Mammary epithelial cell (primary cell): Measurements from ENCODE around the gene CFAP20DC.

Experiments
- EZH2 ChIP-seq: IDR thresholded peaks from 2 replicates; pipeline ENCODE4 v1.6.1; 2012; ENCODE audit warnings: low read length, inconsistent platforms, borderline replicate concordance
- TF ChIP-seq, protein P1 (sequence below), 2 donors: IDR thresholded peaks in 1 of 2; conservative IDR thresholded peaks in 1 of 2; 2 replicates each; pipeline ENCODE4 v1.5.1; 2011 to 2012; ENCODE audit warnings: inconsistent platforms in 2 of 2, low read length in 2 of 2, mild to moderate bottlenecking in 2 of 2, control low read depth in 1 of 2, low read depth in 1 of 2; ENCODE audit not compliant: insufficient read depth in 1 of 2; ENCODE audit errors: extremely low read depth in 1 of 2

DNA sequence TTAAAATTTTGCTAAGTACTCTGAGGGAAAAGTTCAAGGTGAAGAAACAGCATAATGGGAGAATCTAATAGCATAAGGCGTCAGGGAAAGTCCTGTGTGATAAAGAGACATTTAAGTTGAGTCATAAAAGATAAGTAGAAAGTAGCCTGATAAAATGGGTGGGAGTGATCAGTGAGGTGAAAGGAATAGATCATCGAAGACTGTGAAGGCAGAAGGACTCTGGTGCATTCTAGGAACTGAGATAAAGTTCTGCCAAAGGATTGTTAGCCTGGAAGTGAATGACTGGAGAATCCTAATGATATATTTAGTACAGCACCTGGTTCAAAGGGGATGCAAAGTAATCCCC lies 149.9 kb downstream of the CFAP20DC start:
- TF ChIP-seq, protein P1, sequence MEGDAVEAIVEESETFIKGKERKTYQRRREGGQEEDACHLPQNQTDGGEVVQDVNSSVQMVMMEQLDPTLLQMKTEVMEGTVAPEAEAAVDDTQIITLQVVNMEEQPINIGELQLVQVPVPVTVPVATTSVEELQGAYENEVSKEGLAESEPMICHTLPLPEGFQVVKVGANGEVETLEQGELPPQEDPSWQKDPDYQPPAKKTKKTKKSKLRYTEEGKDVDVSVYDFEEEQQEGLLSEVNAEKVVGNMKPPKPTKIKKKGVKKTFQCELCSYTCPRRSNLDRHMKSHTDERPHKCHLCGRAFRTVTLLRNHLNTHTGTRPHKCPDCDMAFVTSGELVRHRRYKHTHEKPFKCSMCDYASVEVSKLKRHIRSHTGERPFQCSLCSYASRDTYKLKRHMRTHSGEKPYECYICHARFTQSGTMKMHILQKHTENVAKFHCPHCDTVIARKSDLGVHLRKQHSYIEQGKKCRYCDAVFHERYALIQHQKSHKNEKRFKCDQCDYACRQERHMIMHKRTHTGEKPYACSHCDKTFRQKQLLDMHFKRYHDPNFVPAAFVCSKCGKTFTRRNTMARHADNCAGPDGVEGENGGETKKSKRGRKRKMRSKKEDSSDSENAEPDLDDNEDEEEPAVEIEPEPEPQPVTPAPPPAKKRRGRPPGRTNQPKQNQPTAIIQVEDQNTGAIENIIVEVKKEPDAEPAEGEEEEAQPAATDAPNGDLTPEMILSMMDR (conservative IDR thresholded peaks at IDR 0.05 in 1 of 2, IDR thresholded peaks at IDR 0.05 in 1 of 2; ENCODE audit: extremely low read depth in 1 of 2, insufficient read depth in 1 of 2, low read depth in 1 of 2, low read length in 2 of 2): no peak
- no peak for TF ChIP-seq EZH2
